Astrocyte (in vitro differentiated cells and primary cell): Measurements from ENCODE around the gene DPF3.

ENCODE experiments used
- CTCF ChIP-seq: IDR thresholded peaks from 2 replicates; pipeline ENCODE4 v1.5.1; 2011; ENCODE audit warnings: low read depth, mild to moderate bottlenecking, inconsistent platforms, low read length, moderate library complexity; ENCODE audit not compliant: insufficient read depth
- EZH2 ChIP-seq: IDR thresholded peaks from 2 replicates; pipeline ENCODE4 v1.6.1; 2012; ENCODE audit warnings: mild to moderate bottlenecking, low read length, inconsistent platforms; ENCODE audit not compliant: insufficient read depth

- no peak for TF ChIP-seq CTCF
- TF ChIP-seq EZH2, result no peak
Measured at GRCh38 chr14:72738161-72738611, 155.7 kb downstream of the DPF3 start.
